Liver (tissue), 9 donors: ENCODE results near the gene CACNA1D. TPM values are rescaled to one million over a fixed set of nuclear protein-coding genes. Genes with fewer than 3 reads are reported as not detected.

Source experiments
- DNase-seq: peaks from one replicate; pipeline ENCODE4 v3.0.0-alpha.2; 2017; ENCODE audit warnings: low spot score
- H3K27ac ChIP-seq, 2 donors: one replicate each; pipeline ENCODE4 v1.7.0; 2013; ENCODE audit warnings: inconsistent platforms in 2 of 2, low read length in 2 of 2, control low read depth in 1 of 2, low read depth in 1 of 2, mild to moderate bottlenecking in 1 of 2
- H3K27me3 ChIP-seq, 4 donors: one replicate each; pipeline versions ENCODE4 v1.6.1 to v1.7.0; 2013; ENCODE audit warnings: low read length in 3 of 4, inconsistent platforms in 1 of 4, mild to moderate bottlenecking in 1 of 4, moderate library complexity in 1 of 4; ENCODE audit not compliant: control insufficient read depth in 4 of 4, insufficient read depth in 4 of 4
- H3K36me3 ChIP-seq, 4 donors: one replicate each; pipeline versions ENCODE4 v1.6.1 to v1.7.0; 2013; ENCODE audit warnings: low read length in 3 of 4, mild to moderate bottlenecking in 3 of 4, low read depth in 1 of 4, moderate library complexity in 1 of 4; ENCODE audit not compliant: control insufficient read depth in 4 of 4, insufficient read depth in 3 of 4
- H3K4me1 ChIP-seq, 4 donors: one replicate each; pipeline versions ENCODE4 v1.6.1 to v1.7.0; 2013; ENCODE audit warnings: low read length in 3 of 4, mild to moderate bottlenecking in 3 of 4, moderate library complexity in 1 of 4; ENCODE audit not compliant: control insufficient read depth in 4 of 4, insufficient read depth in 4 of 4
- H3K4me3 ChIP-seq, 3 donors: one replicate each; pipeline versions ENCODE4 v1.6.1 to v1.7.0; 2013; ENCODE audit warnings: low read length in 3 of 3, control low read depth in 1 of 3, low read depth in 1 of 3, mild to moderate bottlenecking in 1 of 3
- H3K9ac ChIP-seq, 2 donors: one replicate each; pipeline ENCODE4 v1.7.0; 2013; ENCODE audit warnings: low read length in 2 of 2, mild to moderate bottlenecking in 2 of 2, moderate library complexity in 2 of 2, control low read depth in 1 of 2, low read depth in 1 of 2
- H3K9me3 ChIP-seq, 4 donors: one replicate each; pipeline versions ENCODE4 v1.6.1 to v1.7.0; 2013; ENCODE audit warnings: low read length in 3 of 4; ENCODE audit not compliant: control insufficient read depth in 4 of 4
- ATF3 ChIP-seq: IDR thresholded peaks from 2 replicates; pipeline ENCODE4 v1.6.1; 2016; ENCODE audit warnings: antibody characterized with exemption
- CTCF ChIP-seq: fragments of 150-350 bp; IDR thresholded peaks from 2 replicates; pipeline ENCODE4 v1.5.1; 2017; ENCODE audit warnings: improper control_type of control experiment, low read depth, low read length; ENCODE audit not compliant: missing input control
- EGR1 ChIP-seq, 2 donors: IDR thresholded peaks; 2 replicates each; pipeline ENCODE4 v1.6.1; 2016 to 2018; ENCODE audit warnings: antibody characterized with exemption in 2 of 2, low read depth in 2 of 2
- FOXA1 ChIP-seq: IDR thresholded peaks from 2 replicates; pipeline ENCODE4 v1.6.1; 2016; ENCODE audit warnings: antibody characterized with exemption
- FOXA2 ChIP-seq: IDR thresholded peaks from 2 replicates; pipeline ENCODE4 v1.6.1; 2016; ENCODE audit warnings: antibody characterized with exemption
- GABPA ChIP-seq, 2 donors: IDR thresholded peaks in 1 of 2; conservative IDR thresholded peaks in 1 of 2; 2 replicates each; pipeline ENCODE4 v1.6.1; 2016; ENCODE audit warnings: antibody characterized with exemption in 2 of 2, mild to moderate bottlenecking in 1 of 2, moderate library complexity in 1 of 2
- HNF4A ChIP-seq, 2 donors: conservative IDR thresholded peaks; 2 replicates each; pipeline ENCODE4 v1.6.1; 2016; ENCODE audit warnings: antibody characterized with exemption in 2 of 2, mild to moderate bottlenecking in 2 of 2
- HNF4G ChIP-seq: IDR thresholded peaks from 2 replicates; pipeline ENCODE4 v1.6.1; 2016; ENCODE audit warnings: antibody characterized with exemption
- NR2F2 ChIP-seq: IDR thresholded peaks from 2 replicates; pipeline ENCODE4 v1.6.1; 2016; ENCODE audit warnings: antibody characterized with exemption
- RAD21 ChIP-seq, 2 donors: IDR thresholded peaks; 2 replicates each; pipeline ENCODE4 v1.6.1; 2016; ENCODE audit warnings: antibody characterized with exemption in 2 of 2, mild to moderate bottlenecking in 2 of 2
- RXRA ChIP-seq, 2 donors: IDR thresholded peaks; 2 replicates each; pipeline ENCODE4 v1.6.1; 2017 to 2018; ENCODE audit warnings: antibody characterized with exemption in 2 of 2, mild to moderate bottlenecking in 1 of 2
- SP1 ChIP-seq: IDR thresholded peaks from 2 replicates; pipeline ENCODE4 v1.6.1; 2018; ENCODE audit warnings: antibody characterized with exemption, mild to moderate bottlenecking
- TAF1 ChIP-seq: conservative IDR thresholded peaks from 2 replicates; pipeline ENCODE4 v1.6.1; 2016; ENCODE audit warnings: antibody characterized with exemption, mild to moderate bottlenecking
- WGBS: extraction: QIAGEN DNeasy Blood & Tissue Kit; methylation state at CpG from one replicate; pipeline ENCODE4 v1.1.7; 2013; 5-methylcytosine and 5-hydroxymethylcytosine counted together
- polyA plus RNA-seq, 2 donors: library from polyadenylated mRNA; stranded (reverse) in 1 of 2; unstranded in 1 of 2; fragments of 200-250 nt in 1 of 2; fragments of >200 nt in 1 of 2; fragmentation: Nextera tagmentation in 1 of 2; extraction: Ambion mirVana in 1 of 2; gene quantifications; one replicate each; pipeline versions ENCODE4 v1.2.1 to v1.2.3, GENCODE V29; 2013 to 2015
- total RNA-seq, 2 donors: library from RNA; depleted of rRNA; stranded (reverse); fragments of >200 nt; gene quantifications; one replicate each; pipeline ENCODE4 v1.2.3, GENCODE V29; 2014
- TF ChIP-seq, protein P1 (sequence below): IDR thresholded peaks from 2 replicates; pipeline ENCODE4 v1.6.1; 2016; ENCODE audit warnings: antibody characterized with exemption, mild to moderate bottlenecking
- TF ChIP-seq, protein P2 (sequence below): IDR thresholded peaks from 2 replicates; pipeline ENCODE4 v1.6.1; 2016; ENCODE audit warnings: antibody characterized with exemption
- donor health status: healthy.
- donor health status: healthy.
- donor health status: healthy.
- donor health status: healthy.
- donor health status: healthy.

CACNA1D gene
- total and polyA plus RNA-seq, 4 donors, result 1.8 to 18.9 (median 3.4) TPM

GRCh38 chr3:53709256-53709655, 214.8 kb downstream of the CACNA1D start:
- Histone ChIP-seq H3K9me3 (no peaks in the 10 kb centered on the region), H3K27me3 (no peaks in the 10 kb centered on the region), H3K36me3 (no peaks in the 10 kb centered on the region), H3K9ac (no peak overlapping the region), H3K27ac (no peak overlapping the region), H3K4me1 (peaks cover 1 to 26% (median 14%) of the 10 kb centered on the region in 4 donors), H3K4me3 (no peak overlapping the region)
- TF ChIP-seq SP1, result no peak
- TF ChIP-seq, protein P1, sequence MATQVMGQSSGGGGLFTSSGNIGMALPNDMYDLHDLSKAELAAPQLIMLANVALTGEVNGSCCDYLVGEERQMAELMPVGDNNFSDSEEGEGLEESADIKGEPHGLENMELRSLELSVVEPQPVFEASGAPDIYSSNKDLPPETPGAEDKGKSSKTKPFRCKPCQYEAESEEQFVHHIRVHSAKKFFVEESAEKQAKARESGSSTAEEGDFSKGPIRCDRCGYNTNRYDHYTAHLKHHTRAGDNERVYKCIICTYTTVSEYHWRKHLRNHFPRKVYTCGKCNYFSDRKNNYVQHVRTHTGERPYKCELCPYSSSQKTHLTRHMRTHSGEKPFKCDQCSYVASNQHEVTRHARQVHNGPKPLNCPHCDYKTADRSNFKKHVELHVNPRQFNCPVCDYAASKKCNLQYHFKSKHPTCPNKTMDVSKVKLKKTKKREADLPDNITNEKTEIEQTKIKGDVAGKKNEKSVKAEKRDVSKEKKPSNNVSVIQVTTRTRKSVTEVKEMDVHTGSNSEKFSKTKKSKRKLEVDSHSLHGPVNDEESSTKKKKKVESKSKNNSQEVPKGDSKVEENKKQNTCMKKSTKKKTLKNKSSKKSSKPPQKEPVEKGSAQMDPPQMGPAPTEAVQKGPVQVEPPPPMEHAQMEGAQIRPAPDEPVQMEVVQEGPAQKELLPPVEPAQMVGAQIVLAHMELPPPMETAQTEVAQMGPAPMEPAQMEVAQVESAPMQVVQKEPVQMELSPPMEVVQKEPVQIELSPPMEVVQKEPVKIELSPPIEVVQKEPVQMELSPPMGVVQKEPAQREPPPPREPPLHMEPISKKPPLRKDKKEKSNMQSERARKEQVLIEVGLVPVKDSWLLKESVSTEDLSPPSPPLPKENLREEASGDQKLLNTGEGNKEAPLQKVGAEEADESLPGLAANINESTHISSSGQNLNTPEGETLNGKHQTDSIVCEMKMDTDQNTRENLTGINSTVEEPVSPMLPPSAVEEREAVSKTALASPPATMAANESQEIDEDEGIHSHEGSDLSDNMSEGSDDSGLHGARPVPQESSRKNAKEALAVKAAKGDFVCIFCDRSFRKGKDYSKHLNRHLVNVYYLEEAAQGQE, result no peak
- TF ChIP-seq RXRA (IDR thresholded peaks at IDR 0.05), result no peak
- no peak for TF ChIP-seq FOXA1
- no peak for TF ChIP-seq CTCF
- no peak for TF ChIP-seq NR2F2
- TF ChIP-seq FOXA2, result no peak
- TF ChIP-seq HNF4G, result no peak
- no peak for TF ChIP-seq TAF1
- TF ChIP-seq GABPA (IDR thresholded peaks at IDR 0.05 in 1 of 2, conservative IDR thresholded peaks at IDR 0.05 in 1 of 2), result no peak
- no peak for TF ChIP-seq RAD21 (IDR thresholded peaks at IDR 0.05)
- TF ChIP-seq ATF3, result no peak
- no peak for TF ChIP-seq EGR1 (IDR thresholded peaks at IDR 0.05; ENCODE audit: low read depth in 2 of 2)
- peak; percentile 3 for DNase-seq
- 92% methylated on average over 6 of the region's 6 CpGs for WGBS

DNA sequence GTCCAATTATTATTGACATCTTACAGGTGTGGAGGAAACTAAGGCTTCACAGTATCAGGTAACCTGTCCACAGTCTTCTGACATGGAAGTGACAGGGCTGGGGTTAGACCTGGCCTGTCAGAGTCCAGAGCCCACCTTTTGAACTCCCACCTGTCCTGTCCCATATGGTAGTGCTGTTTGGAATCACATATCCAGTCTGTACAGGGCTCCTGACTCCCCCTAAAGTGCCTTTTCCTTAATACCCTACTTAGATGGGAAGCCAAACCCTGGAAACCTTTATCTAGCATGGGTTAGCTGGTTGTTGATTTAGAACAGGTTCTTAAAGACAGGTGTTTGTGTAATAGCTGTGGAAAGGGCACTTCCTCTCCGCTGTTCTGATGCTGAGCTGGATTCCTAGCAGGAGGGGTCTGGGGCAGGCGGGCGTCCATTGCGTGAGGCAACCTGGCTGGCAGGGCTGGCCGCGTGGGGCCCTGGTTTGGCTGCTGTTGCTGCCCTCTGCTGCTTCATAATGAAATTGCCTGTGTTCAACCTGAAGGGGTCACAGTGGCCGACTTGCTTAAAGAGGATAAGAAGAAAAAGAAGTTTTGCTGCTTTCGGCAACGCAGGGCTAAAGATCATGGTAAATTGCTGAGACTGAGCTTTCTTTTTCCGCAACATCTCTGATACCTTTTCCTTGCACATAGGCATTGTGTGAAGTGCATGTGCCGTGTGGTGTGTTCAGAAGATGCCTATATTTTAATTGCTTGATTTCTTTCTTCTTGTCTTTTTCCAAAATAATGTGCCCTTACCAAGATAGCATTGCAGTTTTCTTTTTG, 215.7 kb downstream of the CACNA1D start:
- Histone ChIP-seq H3K36me3 (no peaks in the 10 kb centered on the region), H3K4me1 (peaks cover 1 to 26% (median 14%) of the 10 kb centered on the region in 4 donors), H3K27ac (no peak overlapping the region), H3K27me3 (no peaks in the 10 kb centered on the region), H3K9me3 (no peaks in the 10 kb centered on the region), H3K9ac (no peak overlapping the region), H3K4me3 (no peak overlapping the region)
- DNase-seq, result peak; percentile 66
- TF ChIP-seq, protein P2, sequence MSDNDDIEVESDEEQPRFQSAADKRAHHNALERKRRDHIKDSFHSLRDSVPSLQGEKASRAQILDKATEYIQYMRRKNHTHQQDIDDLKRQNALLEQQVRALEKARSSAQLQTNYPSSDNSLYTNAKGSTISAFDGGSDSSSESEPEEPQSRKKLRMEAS, result no peak
- TF ChIP-seq FOXA2 (no peak), RAD21 (IDR thresholded peaks at IDR 0.05) (peak; percentile 96 to 98), RXRA (IDR thresholded peaks at IDR 0.05) (no peak), GABPA (IDR thresholded peaks at IDR 0.05 in 1 of 2, conservative IDR thresholded peaks at IDR 0.05 in 1 of 2) (no peak), ATF3 (no peak), CTCF (peak; percentile 89), NR2F2 (no peak), EGR1 (IDR thresholded peaks at IDR 0.05; ENCODE audit: low read depth in 2 of 2) (no peak), TAF1 (no peak), HNF4A (conservative IDR thresholded peaks at IDR 0.05) (no peak)
- TF ChIP-seq, protein P1, result no peak
- WGBS, result 15% methylated on average over 11 of the region's 11 CpGs
